Activated naive CD4-positive, alpha-beta T cell treated with anti-CD3 and anti-CD28 coated beads, Interleukin-2, amount 50 U/mL, for 16 hours (primary cell): Measurements from ENCODE around the gene PGAP3.

Experiments
- DNase-seq: peaks from one replicate; pipeline ENCODE4 v3.0.0-alpha.2; 2020

The PGAP3 gene

GRCh38 chr17:39671651-39672521 is 16.0 kb downstream of the PGAP3 start:
- no peak for DNase-seq

- no peak for DNase-seq
These were observed 17.1 kb downstream of the PGAP3 start for GRCh38 chr17:39670746-39671145.

GRCh38 chr17:39669897-39670735 is 17.7 kb downstream of the PGAP3 start:
- no peak for DNase-seq

- DNase-seq: peak; percentile 80
These were observed 19.6 kb downstream of the PGAP3 start, which contains the start of gene PNMT for GRCh38 chr17:39667945-39668924. Gene PNMT, plus strand, starts transcription at chr17:39668453. Its CDS starts 23 bp downstream, at chr17:39668476.

- DNase-seq: no peak
These were observed 20.5 kb downstream of the PGAP3 start for GRCh38 chr17:39667262-39667944.

GRCh38 chr17:39666601-39667261 is 21.1 kb downstream of the PGAP3 start:
- DNase-seq: no peak

- no peak for DNase-seq
These were observed 21.6 kb downstream of the PGAP3 start for GRCh38 chr17:39666231-39666600.

GRCh38 chr17:39665642-39666224 is 22.1 kb downstream of the PGAP3 start:
- no peak for DNase-seq

- no peak for DNase-seq
These were observed 23.0 kb downstream of the PGAP3 start, which contains the start of gene TCAP for GRCh38 chr17:39664581-39665561. Gene TCAP, plus strand, starts transcription at chr17:39665349. Its CDS starts 11 bp downstream, at chr17:39665360.

GRCh38 chr17:39663688-39664580 is 23.9 kb downstream of the PGAP3 start:
- no peak for DNase-seq

GRCh38 chr17:39663340-39663687 is 24.5 kb downstream of the PGAP3 start:
- DNase-seq: no peak

GRCh38 chr17:39662551-39663339 is 25.1 kb downstream of the PGAP3 start:
- no peak for DNase-seq

- DNase-seq: no peak
These were observed 25.9 kb downstream of the PGAP3 start for GRCh38 chr17:39661744-39662541.

- no peak for DNase-seq
These were observed 27.2 kb downstream of the PGAP3 start for GRCh38 chr17:39660397-39661385.

GRCh38 chr17:39660011-39660360 is 27.9 kb downstream of the PGAP3 start:
- no peak for DNase-seq
